Breast epithelium (tissue), 3 donors: ENCODE results near the gene ELF4.

Source experiments
- CTCF ChIP-seq, 3 donors: fragments of 450-650 bp; IDR thresholded peaks; one replicate each; pipeline ENCODE4 v1.5.1; 2016 to 2017; ENCODE audit warnings: antibody characterized with exemption in 3 of 3, mild to moderate bottlenecking in 3 of 3, moderate library complexity in 3 of 3
- POLR2AphosphoS5 ChIP-seq, 3 donors: sonication (generic); formaldehyde crosslinking; IDR thresholded peaks; one replicate each; pipeline ENCODE4 v1.6.1; 2017; ENCODE audit warnings: antibody characterized with exemption in 3 of 3

DNA sequence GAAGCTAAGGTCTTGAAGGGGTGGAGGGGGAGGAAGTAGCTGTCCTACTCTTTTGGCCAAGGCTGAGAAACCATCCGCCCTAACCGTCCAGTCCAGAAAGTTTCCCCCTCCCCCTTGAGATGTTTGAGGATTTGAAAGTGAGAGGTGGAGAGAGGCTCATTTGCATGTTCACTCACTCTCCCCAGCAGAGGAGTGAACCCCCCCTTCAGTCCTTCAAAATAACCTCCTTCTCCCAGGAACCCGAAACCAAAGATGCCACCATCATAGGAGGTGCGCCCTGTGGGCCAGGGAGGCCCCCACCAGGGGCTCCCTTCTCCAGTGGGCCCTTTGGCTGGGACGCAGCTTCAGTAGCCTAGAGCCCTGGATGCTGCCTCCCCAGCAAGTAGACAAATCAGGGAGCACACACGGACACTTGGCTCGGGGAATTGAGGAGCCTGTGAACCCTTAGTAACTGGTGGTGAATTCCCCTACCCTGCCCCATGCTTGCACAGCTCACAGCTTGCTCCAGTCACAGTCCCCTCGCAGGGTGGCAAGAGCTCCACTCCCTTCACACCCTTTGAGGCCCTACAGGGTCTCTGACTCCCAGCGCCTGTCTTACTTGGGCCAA is 25.6 kb downstream of the ELF4 start:
- no peak for TF ChIP-seq CTCF (IDR thresholded peaks at IDR 0.05)
- TF ChIP-seq POLR2AphosphoS5 (IDR thresholded peaks at IDR 0.05), result no peak
